ENCODE data around the gene NPR3. TPM values are rescaled to one million over a fixed set of nuclear protein-coding genes. Genes with fewer than 3 reads are reported as not detected.

Gene NPR3
- total and polyA plus RNA-seq, 2 experiments from 2014 or later, result 0.07 to 0.15 TPM

- TF ChIP-seq, protein P1, sequence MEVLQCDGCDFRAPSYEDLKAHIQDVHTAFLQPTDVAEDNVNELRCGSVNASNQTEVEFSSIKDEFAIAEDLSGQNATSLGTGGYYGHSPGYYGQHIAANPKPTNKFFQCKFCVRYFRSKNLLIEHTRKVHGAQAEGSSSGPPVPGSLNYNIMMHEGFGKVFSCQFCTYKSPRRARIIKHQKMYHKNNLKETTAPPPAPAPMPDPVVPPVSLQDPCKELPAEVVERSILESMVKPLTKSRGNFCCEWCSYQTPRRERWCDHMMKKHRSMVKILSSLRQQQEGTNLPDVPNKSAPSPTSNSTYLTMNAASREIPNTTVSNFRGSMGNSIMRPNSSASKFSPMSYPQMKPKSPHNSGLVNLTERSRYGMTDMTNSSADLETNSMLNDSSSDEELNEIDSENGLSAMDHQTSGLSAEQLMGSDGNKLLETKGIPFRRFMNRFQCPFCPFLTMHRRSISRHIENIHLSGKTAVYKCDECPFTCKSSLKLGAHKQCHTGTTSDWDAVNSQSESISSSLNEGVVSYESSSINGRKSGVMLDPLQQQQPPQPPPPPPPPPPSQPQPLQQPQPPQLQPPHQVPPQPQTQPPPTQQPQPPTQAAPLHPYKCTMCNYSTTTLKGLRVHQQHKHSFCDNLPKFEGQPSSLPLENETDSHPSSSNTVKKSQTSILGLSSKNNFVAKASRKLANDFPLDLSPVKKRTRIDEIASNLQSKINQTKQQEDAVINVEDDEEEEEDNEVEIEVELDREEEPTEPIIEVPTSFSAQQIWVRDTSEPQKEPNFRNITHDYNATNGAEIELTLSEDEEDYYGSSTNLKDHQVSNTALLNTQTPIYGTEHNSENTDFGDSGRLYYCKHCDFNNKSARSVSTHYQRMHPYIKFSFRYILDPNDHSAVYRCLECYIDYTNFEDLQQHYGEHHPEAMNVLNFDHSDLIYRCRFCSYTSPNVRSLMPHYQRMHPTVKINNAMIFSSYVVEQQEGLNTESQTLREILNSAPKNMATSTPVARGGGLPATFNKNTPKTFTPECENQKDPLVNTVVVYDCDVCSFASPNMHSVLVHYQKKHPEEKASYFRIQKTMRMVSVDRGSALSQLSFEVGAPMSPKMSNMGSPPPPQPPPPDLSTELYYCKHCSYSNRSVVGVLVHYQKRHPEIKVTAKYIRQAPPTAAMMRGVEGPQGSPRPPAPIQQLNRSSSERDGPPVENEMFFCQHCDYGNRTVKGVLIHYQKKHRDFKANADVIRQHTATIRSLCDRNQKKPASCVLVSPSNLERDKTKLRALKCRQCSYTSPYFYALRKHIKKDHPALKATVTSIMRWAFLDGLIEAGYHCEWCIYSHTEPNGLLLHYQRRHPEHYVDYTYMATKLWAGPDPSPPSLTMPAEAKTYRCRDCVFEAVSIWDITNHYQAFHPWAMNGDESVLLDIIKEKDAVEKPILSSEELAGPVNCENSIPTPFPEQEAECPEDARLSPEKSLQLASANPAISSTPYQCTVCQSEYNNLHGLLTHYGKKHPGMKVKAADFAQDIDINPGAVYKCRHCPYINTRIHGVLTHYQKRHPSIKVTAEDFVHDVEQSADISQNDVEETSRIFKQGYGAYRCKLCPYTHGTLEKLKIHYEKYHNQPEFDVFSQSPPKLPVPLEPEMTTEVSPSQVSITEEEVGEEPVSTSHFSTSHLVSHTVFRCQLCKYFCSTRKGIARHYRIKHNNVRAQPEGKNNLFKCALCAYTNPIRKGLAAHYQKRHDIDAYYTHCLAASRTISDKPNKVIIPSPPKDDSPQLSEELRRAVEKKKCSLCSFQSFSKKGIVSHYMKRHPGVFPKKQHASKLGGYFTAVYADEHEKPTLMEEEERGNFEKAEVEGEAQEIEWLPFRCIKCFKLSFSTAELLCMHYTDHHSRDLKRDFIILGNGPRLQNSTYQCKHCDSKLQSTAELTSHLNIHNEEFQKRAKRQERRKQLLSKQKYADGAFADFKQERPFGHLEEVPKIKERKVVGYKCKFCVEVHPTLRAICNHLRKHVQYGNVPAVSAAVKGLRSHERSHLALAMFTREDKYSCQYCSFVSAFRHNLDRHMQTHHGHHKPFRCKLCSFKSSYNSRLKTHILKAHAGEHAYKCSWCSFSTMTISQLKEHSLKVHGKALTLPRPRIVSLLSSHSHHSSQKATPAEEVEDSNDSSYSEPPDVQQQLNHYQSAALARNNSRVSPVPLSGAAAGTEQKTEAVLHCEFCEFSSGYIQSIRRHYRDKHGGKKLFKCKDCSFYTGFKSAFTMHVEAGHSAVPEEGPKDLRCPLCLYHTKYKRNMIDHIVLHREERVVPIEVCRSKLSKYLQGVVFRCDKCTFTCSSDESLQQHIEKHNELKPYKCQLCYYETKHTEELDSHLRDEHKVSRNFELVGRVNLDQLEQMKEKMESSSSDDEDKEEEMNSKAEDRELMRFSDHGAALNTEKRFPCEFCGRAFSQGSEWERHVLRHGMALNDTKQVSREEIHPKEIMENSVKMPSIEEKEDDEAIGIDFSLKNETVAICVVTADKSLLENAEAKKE (CRISPR knock-in tag; IDR thresholded peaks at IDR 0.05), result no peak
- no peak for TF ChIP-seq ETS1 (IDR thresholded peaks at IDR 0.05)
- TF ChIP-seq, protein P2, sequence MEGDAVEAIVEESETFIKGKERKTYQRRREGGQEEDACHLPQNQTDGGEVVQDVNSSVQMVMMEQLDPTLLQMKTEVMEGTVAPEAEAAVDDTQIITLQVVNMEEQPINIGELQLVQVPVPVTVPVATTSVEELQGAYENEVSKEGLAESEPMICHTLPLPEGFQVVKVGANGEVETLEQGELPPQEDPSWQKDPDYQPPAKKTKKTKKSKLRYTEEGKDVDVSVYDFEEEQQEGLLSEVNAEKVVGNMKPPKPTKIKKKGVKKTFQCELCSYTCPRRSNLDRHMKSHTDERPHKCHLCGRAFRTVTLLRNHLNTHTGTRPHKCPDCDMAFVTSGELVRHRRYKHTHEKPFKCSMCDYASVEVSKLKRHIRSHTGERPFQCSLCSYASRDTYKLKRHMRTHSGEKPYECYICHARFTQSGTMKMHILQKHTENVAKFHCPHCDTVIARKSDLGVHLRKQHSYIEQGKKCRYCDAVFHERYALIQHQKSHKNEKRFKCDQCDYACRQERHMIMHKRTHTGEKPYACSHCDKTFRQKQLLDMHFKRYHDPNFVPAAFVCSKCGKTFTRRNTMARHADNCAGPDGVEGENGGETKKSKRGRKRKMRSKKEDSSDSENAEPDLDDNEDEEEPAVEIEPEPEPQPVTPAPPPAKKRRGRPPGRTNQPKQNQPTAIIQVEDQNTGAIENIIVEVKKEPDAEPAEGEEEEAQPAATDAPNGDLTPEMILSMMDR (conservative IDR thresholded peaks at IDR 0.05; ENCODE audit: low read depth in 2 of 2), result no peak
- no peak for TF ChIP-seq CREB1 (CRISPR knock-in tag; IDR thresholded peaks at IDR 0.05; ENCODE audit: low read depth)
- no peak for TF ChIP-seq NANOG (IDR thresholded peaks at IDR 0.05; ENCODE audit: borderline replicate concordance)
- no peak for TF ChIP-seq EZH2phosphoT487 (IDR thresholded peaks at IDR 0.05; ENCODE audit: unreplicated experiment)
- no peak for TF ChIP-seq STAT1 (IDR thresholded peaks at IDR 0.05; ENCODE audit: unreplicated experiment)
- no peak for TF ChIP-seq POLR2AphosphoS5 (IDR thresholded peaks at IDR 0.05; ENCODE audit: low read depth)
- no peak for TF ChIP-seq ZNF331 (CRISPR knock-in tag; IDR thresholded peaks at IDR 0.05; ENCODE audit: low read depth)
- no peak for TF ChIP-seq JUNB (IDR thresholded peaks at IDR 0.05; ENCODE audit: unreplicated experiment)
- no peak for TF ChIP-seq ZNF114 (CRISPR knock-in tag; IDR thresholded peaks at IDR 0.05)
These were observed 66.6 kb downstream of the NPR3 start (continued) for GRCh38 chr5:32777733-32778132.

All from GM23338 (cell line).